GM19455 (cell line): ENCODE data around the gene LDLRAD4.
A peak's percentile ranks its signal among the peaks of the same experiment; 100 is the strongest.

Source experiments
- ATAC-seq: cut with Tn5 transposase; IDR thresholded peaks from one replicate; pipeline ENCODE4 v1.9.1; 2021; ENCODE audit not compliant: unreplicated experiment

The LDLRAD4 gene

DNA sequence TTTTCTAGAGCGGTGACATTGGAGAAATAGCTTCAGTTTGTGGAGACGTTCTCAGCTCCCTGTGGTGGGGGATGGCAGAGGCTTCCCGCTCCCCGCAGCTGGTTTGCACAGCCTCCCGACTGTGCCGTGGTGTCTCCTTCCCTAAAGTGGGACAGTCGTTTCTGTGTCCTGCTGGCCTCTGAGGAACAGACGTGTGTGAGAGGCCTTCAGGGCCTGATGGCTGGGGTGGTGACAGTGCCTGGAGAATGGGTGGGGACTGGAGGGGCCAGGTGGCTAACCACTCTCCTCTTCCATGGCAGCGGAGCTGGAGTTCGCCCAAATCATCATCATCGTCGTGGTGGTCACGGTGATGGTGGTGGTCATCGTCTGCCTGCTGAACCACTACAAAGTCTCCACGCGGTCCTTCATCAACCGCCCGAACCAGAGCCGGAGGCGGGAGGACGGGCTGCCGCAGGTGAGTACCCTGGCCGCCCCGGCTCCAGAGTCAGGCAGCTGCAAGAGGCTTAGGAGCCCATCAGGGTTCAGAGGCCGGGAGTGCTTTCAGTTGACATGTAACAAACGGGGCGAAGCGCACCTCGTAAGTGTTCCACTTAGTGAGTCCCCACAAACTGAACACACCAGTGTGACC is 402.4 kb downstream of the LDLRAD4 start:
- ATAC-seq = no peak

DNA sequence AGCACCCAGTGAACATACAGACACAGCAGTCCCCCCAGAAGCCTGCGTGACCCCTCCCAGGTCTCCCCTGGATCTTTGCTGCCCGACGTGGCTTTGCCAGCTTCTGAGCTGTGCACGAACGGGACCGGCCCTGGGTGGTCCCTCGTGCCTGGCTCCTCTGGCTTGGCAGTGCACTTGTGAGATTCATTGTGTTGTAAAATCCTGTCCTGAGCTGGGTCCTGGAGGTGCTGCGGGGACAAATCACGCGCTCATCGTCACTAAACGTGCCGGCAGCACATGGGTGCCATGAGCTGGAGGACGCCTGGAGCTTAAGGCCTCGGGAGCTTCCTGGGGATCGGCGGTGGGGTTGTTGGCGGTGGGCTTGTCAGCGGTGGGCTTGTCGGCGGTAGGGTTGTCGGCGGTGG is 402.9 kb downstream of the LDLRAD4 start:
- ATAC-seq = no peak

DNA sequence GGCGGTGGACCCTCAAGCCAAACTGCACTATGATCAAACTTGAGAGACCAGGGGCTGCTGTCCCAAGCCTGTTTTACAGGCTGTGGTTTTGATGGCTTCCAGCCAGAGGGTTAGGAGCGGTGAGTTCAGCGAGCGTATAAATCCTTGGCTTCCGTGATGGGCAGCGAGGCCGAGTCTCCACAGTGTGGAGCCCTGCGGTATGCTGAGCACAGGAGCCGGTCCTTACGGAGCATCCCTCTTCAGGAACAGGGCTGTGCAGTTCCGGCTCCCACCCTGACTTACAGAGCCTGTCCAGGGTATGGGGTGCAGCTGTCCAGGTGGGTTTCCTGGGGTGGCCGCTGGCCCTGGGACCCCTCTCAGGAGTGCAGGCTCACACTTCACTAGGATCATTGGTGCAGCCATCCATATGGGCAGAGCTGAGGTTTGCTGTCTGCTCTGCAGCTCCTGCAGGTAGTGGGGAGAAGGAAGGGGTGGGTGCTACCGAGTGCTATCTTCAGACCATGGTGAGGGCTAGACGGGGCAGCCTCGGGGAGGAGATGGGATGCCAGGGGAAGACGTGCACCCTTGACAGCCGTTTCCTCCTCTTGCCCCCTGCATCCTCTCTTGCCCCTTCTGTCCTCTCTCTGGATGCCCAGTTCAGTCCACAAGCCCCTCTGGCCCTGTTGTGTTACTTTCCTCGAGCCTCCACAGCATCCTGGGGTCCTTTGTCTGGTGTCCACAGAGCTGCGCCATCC is 403.5 kb downstream of the LDLRAD4 start:
- ATAC-seq = no peak

DNA sequence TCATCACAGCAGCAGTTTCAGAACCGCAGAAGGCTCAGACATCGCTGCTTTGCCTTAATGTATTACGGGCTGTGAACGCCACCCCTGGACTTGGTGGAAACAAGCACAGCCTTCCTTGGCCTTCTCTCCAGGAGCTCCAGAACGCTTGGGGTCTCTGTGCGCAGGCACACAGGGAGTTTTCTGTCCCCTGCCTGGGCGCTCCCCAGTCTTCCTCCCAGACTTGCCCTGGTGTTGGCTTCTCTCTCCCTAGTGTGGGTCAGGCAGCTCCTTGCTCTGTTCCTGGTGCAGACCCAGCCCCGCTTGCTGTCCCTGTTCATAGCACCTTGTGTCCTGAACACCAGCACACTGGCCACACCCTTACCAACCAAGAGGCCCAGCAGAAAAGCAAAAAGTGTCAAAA is 404.2 kb downstream of the LDLRAD4 start:
- no peak for ATAC-seq

DNA sequence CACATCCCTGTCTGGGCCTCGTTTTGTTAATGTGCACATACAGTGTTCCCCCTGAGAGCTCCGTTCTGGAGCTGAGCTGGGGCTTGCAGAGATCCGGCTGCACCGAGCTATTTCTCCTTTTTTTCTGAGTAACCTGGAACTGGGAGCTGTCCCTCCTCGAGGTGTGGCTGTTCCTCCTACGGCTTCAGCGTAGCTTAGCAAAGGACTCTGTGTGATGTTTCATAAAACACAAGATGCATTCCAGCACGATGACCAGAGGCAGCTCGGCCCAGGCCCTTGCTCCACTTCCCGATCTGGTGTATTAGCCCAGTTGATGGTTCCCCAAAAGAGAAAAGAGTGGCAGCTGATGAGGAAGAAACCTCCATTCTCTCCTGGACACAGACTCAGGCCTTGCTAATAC is 404.8 kb downstream of the LDLRAD4 start:
- no peak for ATAC-seq

DNA sequence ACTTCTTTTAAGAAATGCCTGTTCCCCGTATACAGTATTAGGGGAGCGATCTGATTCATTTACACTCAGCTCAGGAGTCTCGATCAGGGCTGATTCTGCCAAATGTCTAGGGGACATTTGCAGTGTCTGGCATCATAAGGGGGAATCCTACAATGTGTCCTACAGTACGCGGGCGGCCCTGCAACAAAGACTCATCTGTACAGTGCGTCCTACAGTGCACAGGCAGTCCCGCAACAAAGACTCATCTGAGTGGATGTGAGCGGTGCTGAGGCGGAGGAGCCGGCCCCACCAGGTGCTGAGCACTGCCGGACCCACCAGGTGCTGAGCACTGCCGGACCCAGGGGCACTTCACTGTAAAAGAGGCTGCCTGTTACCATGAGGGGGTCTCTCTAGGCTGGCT is 405.3 kb downstream of the LDLRAD4 start:
- no peak for ATAC-seq

DNA sequence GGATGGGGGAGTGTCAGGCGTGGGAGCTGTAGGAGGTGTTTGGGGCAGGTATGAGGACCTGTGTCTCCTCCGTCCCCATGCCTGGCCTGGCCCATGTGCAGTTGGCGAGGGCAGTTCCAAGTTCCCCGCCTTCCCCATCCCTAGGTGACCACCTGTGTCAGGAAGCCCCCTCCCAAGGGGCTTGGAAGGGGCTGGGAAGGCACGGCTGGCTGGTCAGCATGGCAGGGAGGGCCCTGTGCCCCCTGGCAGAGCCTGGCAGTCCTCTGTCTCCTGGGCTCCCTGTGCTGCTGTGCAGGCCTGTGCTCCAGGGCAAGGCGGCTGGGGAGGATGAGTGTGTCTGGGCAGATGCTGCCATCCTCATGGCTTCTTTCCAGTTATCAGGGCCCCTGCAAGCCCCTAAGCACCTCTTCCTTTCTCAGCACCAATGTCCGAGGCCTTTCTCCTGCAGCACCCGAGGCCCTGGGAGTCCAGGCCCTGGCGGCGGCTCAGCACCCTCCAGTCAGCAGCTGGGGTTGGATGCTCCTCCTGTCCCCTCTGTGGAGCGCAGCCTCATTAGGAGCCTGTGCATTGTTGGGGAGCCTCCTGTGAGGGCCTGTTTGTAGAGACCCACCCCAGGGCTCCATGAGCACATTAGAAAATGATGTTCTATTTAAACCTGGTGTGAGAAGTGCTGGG is 406.1 kb downstream of the LDLRAD4 start:
- ATAC-seq = no peak

DNA sequence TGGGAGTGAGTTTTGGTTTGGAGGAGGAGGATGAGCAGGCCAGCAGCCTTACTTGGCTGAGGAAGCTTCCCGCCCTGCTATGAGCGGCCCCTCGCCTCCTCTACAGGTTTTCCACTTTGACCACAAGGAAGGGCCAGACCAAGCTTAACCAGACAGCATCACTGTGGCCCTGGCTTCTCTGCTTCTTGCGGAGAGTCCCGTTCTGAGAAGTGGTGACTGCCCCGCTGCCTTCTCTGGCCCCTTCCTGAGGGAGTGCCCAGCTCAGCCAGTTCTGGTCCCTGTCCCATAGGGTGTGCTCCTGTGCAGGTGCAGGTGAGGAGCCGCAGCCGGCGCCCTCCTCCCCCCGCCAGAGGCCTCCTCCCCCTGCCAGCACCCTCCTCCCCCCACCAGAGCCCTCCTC is 406.8 kb downstream of the LDLRAD4 start:
- ATAC-seq = no peak

DNA sequence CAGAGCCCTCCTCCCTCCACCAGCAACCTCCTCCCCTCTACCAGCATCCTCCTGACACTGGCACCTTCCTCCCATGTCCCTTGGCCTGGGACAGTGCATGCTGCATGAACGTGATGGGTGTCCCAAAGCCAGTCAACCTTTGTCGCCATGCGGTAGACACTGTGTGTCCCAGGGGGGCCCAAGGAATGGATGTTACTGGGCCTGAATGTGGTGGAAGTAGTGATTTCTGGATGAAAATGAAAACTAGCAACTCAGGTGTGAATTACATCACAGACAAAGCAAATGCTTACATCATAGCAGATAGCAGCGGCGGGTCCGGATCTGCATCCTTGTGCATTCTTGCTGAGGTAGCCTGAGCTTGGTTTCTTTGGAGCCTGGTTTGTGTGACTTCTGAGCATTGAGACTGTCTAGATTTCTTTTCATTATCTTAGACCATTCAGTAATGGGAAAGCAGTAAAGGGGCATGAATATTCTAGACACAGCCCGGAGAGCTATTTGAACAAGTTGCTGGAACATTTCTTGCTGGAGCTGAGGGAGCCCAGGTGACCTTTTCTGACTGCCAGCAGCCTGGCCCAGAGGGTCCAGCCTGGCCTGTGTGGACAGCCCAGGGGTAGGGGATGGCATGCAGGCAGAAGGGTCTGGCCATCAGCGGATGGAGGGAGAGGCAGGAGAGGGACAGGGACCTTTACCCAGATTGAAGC is 407.4 kb downstream of the LDLRAD4 start:
- no peak for ATAC-seq

DNA sequence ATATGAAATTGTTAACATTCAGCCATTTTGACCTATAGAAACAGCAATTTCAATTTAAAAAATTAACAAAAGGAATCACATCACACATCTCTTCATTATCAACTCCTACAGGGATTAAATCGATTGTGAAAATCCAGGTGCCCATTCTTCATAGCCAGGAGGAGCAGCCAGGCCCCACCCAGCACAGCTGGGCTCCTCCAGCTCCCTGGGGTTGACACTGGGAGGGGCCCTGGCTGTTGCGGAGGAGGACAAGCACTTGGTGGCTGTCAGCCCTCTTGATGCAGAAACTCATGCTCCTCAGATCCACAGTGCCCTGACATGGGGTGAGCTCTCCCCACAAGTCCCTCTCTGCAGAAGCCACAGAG is 408.0 kb downstream of the LDLRAD4 start:
- no peak for ATAC-seq

DNA sequence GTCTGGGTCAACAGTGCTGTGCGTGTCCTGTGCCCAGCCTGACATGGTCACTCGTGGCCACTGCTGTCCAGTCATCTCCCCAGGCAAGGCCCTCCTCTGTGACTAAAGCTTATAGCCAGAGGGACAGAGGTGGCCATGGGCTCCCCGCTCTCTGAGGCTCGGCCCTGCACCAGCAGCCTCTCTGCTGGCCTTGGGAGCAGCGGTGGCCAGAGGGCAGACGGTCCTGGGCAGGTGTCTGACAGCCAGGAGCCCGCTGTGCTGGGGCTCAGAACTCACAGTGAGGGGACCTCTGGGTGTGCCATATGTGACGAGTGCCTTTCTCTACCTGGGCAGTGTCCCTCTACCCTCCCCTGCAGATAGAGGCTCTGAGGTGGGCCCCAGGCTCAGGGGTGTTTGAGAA is 409.1 kb downstream of the LDLRAD4 start:
- ATAC-seq = no peak

DNA sequence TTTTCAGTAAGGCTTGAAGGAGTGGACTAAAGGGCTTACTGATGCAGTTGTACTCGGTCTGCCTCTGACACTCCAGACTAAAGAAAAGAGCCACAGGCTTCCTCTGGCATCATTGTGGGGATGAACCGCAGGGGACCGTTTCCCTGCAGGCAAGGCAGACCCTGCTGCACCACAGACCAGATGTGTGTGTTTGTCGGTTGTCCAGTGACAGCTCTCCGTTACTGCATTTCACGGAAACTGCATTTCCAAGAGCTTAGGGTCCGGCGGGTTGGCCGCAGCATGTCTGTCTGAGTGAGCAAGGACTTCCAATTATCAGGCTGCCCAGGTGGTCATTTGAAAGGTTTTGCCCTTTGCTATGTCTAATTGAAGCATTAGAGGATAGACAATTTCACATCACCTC is 409.7 kb downstream of the LDLRAD4 start:
- no peak for ATAC-seq

DNA sequence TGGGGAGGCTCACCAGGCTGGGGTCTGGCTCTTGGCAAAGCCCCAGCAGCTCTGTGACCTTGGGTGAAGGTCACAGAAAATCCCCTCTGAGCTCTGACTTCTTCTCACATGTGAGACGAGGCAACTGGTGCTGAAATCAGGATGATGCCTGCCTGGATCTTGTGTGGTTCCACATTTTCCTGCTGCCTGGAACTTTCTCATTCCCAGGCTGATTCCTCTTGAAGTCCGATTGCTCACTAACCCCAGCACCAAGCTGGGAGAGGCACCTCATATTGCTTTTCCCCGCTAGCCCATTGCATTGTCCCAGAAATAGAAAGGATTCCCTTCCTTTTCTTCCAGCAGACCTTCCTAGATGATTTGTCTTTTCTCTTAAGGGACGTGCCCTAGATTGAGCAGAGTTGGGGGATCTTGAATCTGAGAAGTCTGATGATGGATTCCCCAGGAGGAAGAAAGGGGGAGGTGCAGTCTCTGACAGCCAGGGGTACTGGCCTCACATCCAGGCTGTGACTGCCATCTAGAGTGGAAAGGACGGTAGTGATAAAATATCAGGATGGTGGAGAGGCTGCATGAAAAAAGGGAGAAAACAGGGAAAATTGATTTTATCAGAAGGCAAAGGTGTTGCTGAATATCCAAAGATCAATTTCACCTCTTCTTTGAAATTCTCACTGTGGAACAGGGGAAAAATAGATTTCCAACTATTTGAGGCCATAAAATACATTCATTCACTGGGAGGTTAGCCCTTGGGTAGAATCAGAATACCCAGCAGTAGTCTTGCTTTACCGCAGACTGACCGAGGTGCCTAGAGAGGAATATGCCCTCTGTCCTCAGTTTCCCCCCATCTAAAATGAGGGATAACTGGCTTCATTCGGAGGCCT is 411.5 kb downstream of the LDLRAD4 start:
- peak; percentile 75 for ATAC-seq

DNA sequence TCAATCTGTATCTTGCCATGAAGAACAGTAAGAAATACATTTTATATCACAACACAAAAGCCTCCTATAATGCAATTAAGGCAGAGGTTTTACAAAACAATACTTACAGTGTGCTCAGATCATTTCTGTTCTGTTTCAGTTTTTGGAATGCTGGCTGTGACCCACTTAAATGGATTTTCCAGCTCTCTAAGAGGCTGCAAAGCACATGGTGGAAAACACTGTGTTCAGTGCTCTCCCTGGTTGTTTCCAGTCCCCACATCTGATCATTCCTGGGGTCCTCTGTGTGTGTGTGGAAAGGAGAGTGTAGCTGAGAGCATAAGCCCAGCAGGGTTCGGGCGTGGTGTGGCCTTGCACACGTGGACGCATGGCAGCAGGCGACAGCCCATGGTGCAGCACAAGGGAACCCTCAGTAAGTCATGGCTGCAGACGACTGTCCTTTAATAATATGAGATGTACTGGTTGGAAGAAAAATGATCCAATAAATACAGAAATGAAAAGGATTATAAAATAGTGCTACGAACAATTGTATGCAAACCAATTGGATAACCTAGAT is 412.2 kb downstream of the LDLRAD4 start:
- ATAC-seq = no peak

DNA sequence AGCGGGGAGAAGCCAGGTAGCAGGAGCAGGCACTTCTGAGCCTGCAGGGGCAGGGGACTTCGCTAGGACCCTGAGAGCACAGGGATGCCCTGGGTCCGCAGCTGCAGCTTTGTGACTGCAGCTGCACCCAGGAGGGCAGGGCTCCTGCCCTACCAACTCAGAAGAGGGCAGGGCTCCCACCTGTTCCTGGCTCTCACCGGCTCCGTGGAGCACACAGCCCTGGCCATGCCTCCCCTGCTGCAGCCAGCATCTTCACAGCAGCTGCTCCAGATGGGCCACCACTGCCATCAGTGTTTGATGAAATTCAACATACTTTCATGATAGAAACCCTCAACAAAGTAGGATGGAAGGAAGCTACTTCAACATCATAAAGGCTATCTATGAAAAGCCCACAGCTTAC is 415.1 kb downstream of the LDLRAD4 start:
- ATAC-seq = no peak

DNA sequence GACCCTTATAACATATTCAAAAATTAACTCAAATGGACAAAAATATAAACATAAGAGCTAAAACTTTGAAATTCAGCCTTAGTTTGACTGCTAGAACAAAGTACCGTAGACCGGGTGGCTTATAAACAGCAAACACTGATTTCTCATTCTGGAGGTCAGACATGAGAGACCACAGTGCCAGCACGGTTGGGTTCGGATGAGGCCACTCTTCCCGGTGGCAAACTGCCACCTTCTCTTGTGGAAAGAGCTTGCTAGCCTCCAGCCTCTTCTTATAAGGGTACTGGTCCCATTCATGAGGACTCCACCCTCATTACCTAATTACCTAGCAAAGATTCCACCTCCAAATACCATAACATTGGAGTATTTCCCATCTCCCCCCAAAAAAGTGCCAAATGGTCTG is 416.5 kb downstream of the LDLRAD4 start:
- ATAC-seq = no peak

DNA sequence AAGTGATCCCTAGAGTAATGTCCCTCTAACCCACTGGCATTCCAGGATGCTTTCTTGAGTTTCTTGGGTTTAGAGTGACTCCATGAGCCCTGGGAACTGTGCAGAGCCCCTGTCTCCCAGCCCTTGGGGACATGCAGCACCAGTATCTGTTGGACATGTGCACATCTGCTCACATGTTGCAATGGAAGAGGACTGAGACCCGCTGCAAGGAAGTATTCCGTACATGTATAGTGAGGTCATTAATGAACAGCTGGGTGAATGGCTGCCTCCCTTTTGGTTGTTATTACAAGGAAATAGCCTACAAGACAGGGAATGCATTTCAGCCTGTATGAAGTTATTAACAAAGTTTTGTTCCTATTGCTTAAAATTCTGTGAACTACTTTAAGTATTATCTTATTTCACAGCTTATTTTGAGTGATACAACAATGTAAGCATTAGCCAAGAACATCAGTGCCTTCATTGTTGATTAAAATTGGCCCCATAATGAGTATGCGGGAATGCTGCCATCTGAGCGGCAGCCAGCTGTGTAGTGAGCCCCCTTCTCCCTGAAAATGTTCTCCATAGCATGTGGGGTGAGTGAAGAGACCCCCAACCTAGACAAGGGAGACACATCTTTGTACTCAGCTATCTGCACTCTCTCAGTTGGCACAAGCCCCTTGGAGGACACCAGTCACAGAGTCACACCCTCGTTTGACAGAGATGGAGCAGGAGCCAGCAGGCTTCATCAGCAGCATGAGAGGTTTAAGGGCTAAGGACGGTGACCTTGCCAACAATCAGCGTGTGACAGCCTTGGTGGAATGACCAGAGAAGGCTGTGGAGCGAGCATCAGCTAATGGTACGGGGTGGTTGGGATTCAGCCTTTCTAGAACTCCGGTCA is 420.4 kb downstream of the LDLRAD4 start:
- ATAC-seq = no peak

DNA sequence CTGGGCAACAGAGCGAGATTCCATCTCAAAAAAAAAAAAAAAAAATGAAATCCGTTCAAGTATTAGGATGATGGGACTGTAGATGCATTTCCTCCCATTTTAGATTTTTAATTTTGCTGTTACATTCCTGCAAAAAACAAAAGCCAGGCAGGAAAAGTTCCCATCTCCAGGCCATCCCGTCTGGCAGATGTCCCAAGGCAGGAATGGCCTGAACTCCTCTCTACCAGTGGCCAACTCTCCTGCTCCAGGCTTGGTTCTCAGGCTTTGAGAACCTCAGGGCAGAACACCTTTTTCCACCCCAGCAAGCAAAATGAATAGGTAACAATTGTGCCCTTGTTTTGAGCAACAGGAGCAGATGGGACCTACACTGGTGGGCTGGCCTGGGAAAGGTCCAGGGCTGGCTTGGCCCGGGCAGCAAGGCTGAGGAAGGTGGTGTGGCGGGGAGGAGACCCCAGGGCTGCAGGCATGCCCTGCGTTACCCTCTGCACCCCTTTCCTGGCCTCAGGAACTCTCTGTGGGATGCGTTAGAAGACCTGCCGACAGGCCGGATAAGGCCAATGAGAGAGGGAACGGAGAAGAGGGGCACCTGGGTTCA is 421.8 kb downstream of the LDLRAD4 start:
- no peak for ATAC-seq
